ENCODE data around the gene VENTX.

Gene VENTX

DNA sequence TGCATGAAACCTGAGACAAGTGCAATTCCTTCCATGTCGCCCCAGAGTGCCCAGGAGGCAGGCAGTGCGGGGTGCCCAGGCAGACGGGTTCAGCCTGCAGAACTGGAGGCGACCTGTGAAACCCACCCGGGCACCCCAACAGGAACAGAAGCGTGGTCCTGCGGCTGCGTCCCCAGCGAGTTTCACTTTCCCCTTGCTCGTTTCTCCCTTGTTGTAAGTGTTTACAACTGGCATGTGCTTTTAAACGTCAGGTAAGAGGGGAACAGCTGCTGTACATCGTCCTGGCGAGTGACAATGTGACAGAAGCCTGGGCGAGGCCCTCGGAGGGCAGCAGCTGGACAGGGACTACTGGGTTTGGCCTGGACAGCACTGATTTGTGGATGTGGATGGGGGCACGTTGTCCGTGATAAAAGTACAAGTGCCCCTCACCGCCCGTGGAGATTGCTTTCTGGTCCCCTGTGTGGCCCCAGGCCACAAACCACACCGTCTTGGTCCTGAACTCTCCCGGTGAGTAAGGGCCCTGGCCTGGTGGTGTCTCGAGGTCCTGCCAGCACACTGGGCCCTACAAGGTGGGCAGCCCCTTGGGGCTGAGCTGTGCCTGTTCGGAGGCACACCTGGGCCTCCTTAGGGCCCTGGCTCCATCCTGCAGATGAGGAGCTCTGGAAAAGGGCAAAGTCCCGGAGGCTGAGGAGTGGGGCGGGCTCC is 4.0 kb downstream of the VENTX start:
- no peaks in the 10 kb centered on the region for H3F3A ChIP-seq (ENCODE audit: control insufficient read depth, insufficient read depth)
- H3K9me3 ChIP-seq (ENCODE audit: control insufficient read depth, insufficient read depth, low read length): no peaks in the 10 kb centered on the region
- H3K36me3 ChIP-seq (ENCODE audit: control insufficient read depth, low read length): no peaks in the 10 kb centered on the region
- H3K4me2 ChIP-seq (ENCODE audit: low read length): no peak overlapping the region
- H3K4me3 ChIP-seq (ENCODE audit: low read length): no peak overlapping the region
- H3K9me2 ChIP-seq (replicated peaks; ENCODE audit: control insufficient read depth, low read length): no peaks in the 10 kb centered on the region
- TF ChIP-seq, protein P1, sequence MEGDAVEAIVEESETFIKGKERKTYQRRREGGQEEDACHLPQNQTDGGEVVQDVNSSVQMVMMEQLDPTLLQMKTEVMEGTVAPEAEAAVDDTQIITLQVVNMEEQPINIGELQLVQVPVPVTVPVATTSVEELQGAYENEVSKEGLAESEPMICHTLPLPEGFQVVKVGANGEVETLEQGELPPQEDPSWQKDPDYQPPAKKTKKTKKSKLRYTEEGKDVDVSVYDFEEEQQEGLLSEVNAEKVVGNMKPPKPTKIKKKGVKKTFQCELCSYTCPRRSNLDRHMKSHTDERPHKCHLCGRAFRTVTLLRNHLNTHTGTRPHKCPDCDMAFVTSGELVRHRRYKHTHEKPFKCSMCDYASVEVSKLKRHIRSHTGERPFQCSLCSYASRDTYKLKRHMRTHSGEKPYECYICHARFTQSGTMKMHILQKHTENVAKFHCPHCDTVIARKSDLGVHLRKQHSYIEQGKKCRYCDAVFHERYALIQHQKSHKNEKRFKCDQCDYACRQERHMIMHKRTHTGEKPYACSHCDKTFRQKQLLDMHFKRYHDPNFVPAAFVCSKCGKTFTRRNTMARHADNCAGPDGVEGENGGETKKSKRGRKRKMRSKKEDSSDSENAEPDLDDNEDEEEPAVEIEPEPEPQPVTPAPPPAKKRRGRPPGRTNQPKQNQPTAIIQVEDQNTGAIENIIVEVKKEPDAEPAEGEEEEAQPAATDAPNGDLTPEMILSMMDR (IDR thresholded peaks at IDR 0.05; ENCODE audit: low read depth, low read length, poor library complexity, severe bottlenecking): no peak
- no peak for TF ChIP-seq EZH2phosphoT487 (IDR thresholded peaks at IDR 0.05; ENCODE audit: borderline replicate concordance, low read length)
- H3K27me3 ChIP-seq (ENCODE audit: control insufficient read depth, low read length): peaks cover 10% of the 10 kb centered on the region
- no peaks in the 10 kb centered on the region for H3K4me1 ChIP-seq (ENCODE audit: control insufficient read depth, low read length)
- H3K27ac ChIP-seq (ENCODE audit: low read depth, low read length): no peak overlapping the region
- H3K79me2 ChIP-seq (ENCODE audit: control insufficient read depth, low read length): no peaks in the 10 kb centered on the region
- no peaks in the 10 kb centered on the region for H4K20me1 ChIP-seq (ENCODE audit: control insufficient read depth, insufficient read depth, low read depth, low read length)

DNA sequence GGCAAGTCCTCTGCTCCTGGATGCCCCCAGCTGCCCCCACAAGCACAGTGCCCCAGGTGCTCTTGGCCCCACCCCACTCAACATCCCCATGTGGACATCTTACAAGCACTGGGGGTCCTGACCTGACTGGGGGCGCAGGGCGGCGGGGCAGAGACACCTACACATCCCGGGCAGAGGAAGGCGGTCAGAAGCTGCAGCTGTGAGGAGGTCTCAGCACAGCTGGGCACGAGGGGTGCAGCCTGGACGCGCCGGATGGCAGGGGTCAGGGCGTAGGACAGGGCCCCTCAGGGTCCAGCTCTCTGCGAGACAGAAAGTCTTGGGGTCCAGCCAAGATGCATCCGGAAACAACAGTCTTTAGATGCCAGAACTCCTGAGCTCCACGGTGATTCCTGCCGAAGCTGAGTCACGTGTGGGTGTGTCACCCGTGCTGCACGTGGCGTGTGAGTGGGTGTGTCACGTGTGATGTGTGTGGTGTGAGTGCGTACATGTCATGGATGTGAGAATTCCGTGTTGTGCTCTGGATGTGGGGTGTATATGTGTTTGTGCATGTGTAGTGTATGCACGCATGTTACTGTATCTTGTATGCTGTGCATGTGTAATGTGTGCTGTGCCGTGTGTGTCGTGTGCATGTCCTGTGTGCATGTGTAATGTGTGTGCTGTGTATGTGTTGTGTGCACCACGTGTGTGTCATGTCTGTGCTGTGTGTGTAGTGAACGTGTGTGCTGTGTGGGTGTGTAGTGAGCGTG is 5.1 kb downstream of the VENTX start:
- H3K27ac ChIP-seq (ENCODE audit: low read depth, low read length): no peak overlapping the region
- H4K20me1 ChIP-seq (ENCODE audit: control insufficient read depth, insufficient read depth, low read depth, low read length): no peaks in the 10 kb centered on the region
- H3K4me2 ChIP-seq (ENCODE audit: low read length): no peak overlapping the region
- H3K36me3 ChIP-seq (ENCODE audit: control insufficient read depth, low read length): no peaks in the 10 kb centered on the region
- peaks cover 10% of the 10 kb centered on the region for H3K27me3 ChIP-seq (ENCODE audit: control insufficient read depth, low read length)
- H3F3A ChIP-seq (ENCODE audit: control insufficient read depth, insufficient read depth): no peaks in the 10 kb centered on the region
- H3K4me1 ChIP-seq (ENCODE audit: control insufficient read depth, low read length): no peaks in the 10 kb centered on the region
- no peaks in the 10 kb centered on the region for H3K79me2 ChIP-seq (ENCODE audit: control insufficient read depth, low read length)
- H3K9me3 ChIP-seq (ENCODE audit: control insufficient read depth, insufficient read depth, low read length): no peaks in the 10 kb centered on the region
- TF ChIP-seq, protein P1 (IDR thresholded peaks at IDR 0.05; ENCODE audit: low read depth, low read length, poor library complexity, severe bottlenecking): no peak
- TF ChIP-seq EZH2phosphoT487 (IDR thresholded peaks at IDR 0.05; ENCODE audit: borderline replicate concordance, low read length): no peak
- no peak overlapping the region for H3K4me3 ChIP-seq (ENCODE audit: low read length)
- H3K9me2 ChIP-seq (replicated peaks; ENCODE audit: control insufficient read depth, low read length): no peaks in the 10 kb centered on the region

DNA sequence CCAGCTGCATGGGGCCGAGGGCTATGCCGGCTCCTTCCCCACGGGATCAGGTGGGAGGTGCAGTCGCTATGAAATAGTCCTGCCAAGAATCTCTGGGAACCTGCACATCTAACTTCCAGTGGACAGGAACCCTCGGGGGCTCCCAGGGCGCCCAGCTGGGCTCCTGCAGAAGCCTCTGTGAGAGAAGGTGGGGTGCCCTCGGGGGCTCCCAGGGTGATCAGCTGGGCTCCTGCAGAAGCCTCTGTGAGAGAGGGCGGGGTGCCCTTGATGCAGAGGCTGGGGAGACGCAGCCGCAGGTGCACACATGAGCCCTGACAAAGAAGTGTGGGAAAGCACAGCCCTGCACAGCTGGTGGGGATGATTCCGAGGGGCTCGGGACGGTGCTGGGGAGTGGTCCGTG is 5.9 kb downstream of the VENTX start:
- Histone ChIP-seq H3F3A (ENCODE audit: control insufficient read depth, insufficient read depth) (no peaks in the 10 kb centered on the region), H4K20me1 (ENCODE audit: control insufficient read depth, insufficient read depth, low read depth, low read length) (no peaks in the 10 kb centered on the region), H3K9me2 (replicated peaks; ENCODE audit: control insufficient read depth, low read length) (no peaks in the 10 kb centered on the region), H3K36me3 (ENCODE audit: control insufficient read depth, low read length) (no peaks in the 10 kb centered on the region), H3K4me3 (ENCODE audit: low read length) (no peak overlapping the region), H3K27ac (ENCODE audit: low read depth, low read length) (no peak overlapping the region), H3K4me2 (ENCODE audit: low read length) (no peak overlapping the region), H3K4me1 (ENCODE audit: control insufficient read depth, low read length) (no peaks in the 10 kb centered on the region), H3K27me3 (ENCODE audit: control insufficient read depth, low read length) (peaks cover 10% of the 10 kb centered on the region), H3K9me3 (ENCODE audit: control insufficient read depth, insufficient read depth, low read length) (no peaks in the 10 kb centered on the region), H3K79me2 (ENCODE audit: control insufficient read depth, low read length) (no peaks in the 10 kb centered on the region)
- no peak for TF ChIP-seq EZH2phosphoT487 (IDR thresholded peaks at IDR 0.05; ENCODE audit: borderline replicate concordance, low read length)
- TF ChIP-seq, protein P1 (IDR thresholded peaks at IDR 0.05; ENCODE audit: low read depth, low read length, poor library complexity, severe bottlenecking): no peak

Measured in DOHH2 (cell line).